ENCODE results near the gene SPINK6.

- no peak for TF ChIP-seq POLR2AphosphoS5 (IDR thresholded peaks at IDR 0.05; ENCODE audit: insufficient read depth in 1 of 2, low read depth in 1 of 2)
- TF ChIP-seq CTCF (IDR thresholded peaks at IDR 0.05): no peak
Observed at GRCh38 chr5:148156609-148157008, 46.2 kb upstream of the SPINK6 start.

All from vagina (tissue), 2 donors.